NCI-H510A (cell line): ENCODE measurements around the gene PAF1.
A peak's percentile ranks its signal among the peaks of the same experiment; 100 is the strongest.

Experiments
- DNase-seq: peaks from one replicate; lab custom pipeline; 2025; lab: John Stamatoyannopoulos, UW

PAF1 gene

GRCh38 chr19:39390751-39391437 lies at the start of gene PAF1, which contains the start of gene MED29:
TSS of gene PAF1 (minus strand) at chr19:39391106. CDS start at chr19:39390864, 242 bp downstream.
TSS of gene MED29 (plus strand) at chr19:39391378. CDS start at chr19:39391423, 45 bp downstream.
- peak; percentile 98 for DNase-seq

GRCh38 chr19:39438270-39438934 lies 47.5 kb upstream of the PAF1 start:
- no peak for DNase-seq

- DNase-seq, result no peak
These were observed 45.4 kb upstream of the PAF1 start for GRCh38 chr19:39436350-39436716.

GRCh38 chr19:39435499-39436349 lies 44.8 kb upstream of the PAF1 start, which contains the start of gene RPS16:
TSS of gene RPS16 (minus strand) at chr19:39435949. CDS start at chr19:39435895, 54 bp downstream.
- DNase-seq, result peak; percentile 95

GRCh38 chr19:39434123-39435076 lies 43.5 kb upstream of the PAF1 start:
- no peak for DNase-seq

- no peak for DNase-seq
These were observed 42.7 kb upstream of the PAF1 start for GRCh38 chr19:39433480-39434079.

GRCh38 chr19:39432677-39433025 lies 41.7 kb upstream of the PAF1 start:
- no peak for DNase-seq

GRCh38 chr19:39430675-39431593 lies 40.0 kb upstream of the PAF1 start:
- peak; percentile 34 for DNase-seq

- DNase-seq, result no peak
These were observed 37.6 kb upstream of the PAF1 start for GRCh38 chr19:39428283-39429112.

GRCh38 chr19:39427707-39428106 lies 36.8 kb upstream of the PAF1 start:
- no peak for DNase-seq

GRCh38 chr19:39426170-39426569 lies 35.3 kb upstream of the PAF1 start:
- DNase-seq, result no peak

- no peak for DNase-seq
These were observed 34.8 kb upstream of the PAF1 start for GRCh38 chr19:39425744-39426143.

GRCh38 chr19:39424934-39425333 lies 34.0 kb upstream of the PAF1 start:
- no peak for DNase-seq

GRCh38 chr19:39423258-39424086 lies 32.6 kb upstream of the PAF1 start:
- DNase-seq, result no peak

- DNase-seq, result no peak
These were observed 31.1 kb upstream of the PAF1 start for GRCh38 chr19:39422020-39422419.

- DNase-seq, result no peak
These were observed 29.9 kb upstream of the PAF1 start for GRCh38 chr19:39420769-39421168.

- no peak for DNase-seq
These were observed 28.1 kb upstream of the PAF1 start for GRCh38 chr19:39419003-39419402.
